IMR-90 (cell line): Measurements from ENCODE around the gene CSTB. TPM values are rescaled to one million over a fixed set of nuclear protein-coding genes. Genes with fewer than 3 reads are reported as not detected.
A peak's percentile ranks its signal among the peaks of the same experiment; 100 is the strongest.

Experiments
- ATAC-seq: fragments of 200-7000 bp; cut with Tn5 transposase; 2 replicates; pipeline ENCODE4 v1.9.1; 2020; ENCODE audit warnings: low read depth, mild to moderate bottlenecking, moderate library complexity
- BruUV-seq: library from RNA; stranded (reverse); fragments of 400-500 nt; replicated peaks from 2 replicates; lab custom pipeline; 2021; lab: Mats Ljungman, UMichigan
- CTCF ChIA-PET: fragments of 300-600 bp; formaldehyde crosslinking; extraction: SDS; loops from one replicate; lab custom pipeline; 2021; ENCODE audit warnings: antibody characterized with exemption; lab: Yijun Ruan, JAX
- POLR2A ChIA-PET: fragments of 300-600 bp; sonication (Branson Sonifier 250); formaldehyde crosslinking; loops from one replicate; lab custom pipeline; 2022; ENCODE audit warnings: antibody characterized with exemption; ENCODE audit not compliant: unreplicated experiment; lab: Charles Lee
- DNase-seq: peaks from one replicate; pipeline ENCODE4 v3.0.0; 2013
- H2AFZ ChIP-seq: replicated peaks from 2 replicates; pipeline ENCODE3; 2013; ENCODE audit warnings: low read length, mild to moderate bottlenecking; ENCODE audit not compliant: poor library complexity
- H2AK5ac ChIP-seq: 2 replicates; pipeline ENCODE4 v1.6.1; 2013; ENCODE audit warnings: low read depth, low read length, inconsistent platforms
- H2AK9ac ChIP-seq: replicated peaks from 2 replicates; pipeline ENCODE3; 2013; ENCODE audit warnings: mild to moderate bottlenecking, low read depth, low read length, moderate library complexity; ENCODE audit not compliant: poor library complexity
- H2BK120ac ChIP-seq: 2 replicates; pipeline ENCODE4 v1.6.1; 2013; ENCODE audit warnings: low read depth, low read length, inconsistent platforms
- H2BK15ac ChIP-seq: 3 replicates; pipeline ENCODE4 v1.6.1; 2013; ENCODE audit warnings: low read depth, low read length, inconsistent platforms
- H2BK20ac ChIP-seq: 2 replicates; pipeline ENCODE4 v1.6.1; 2013; ENCODE audit warnings: low read depth, mild to moderate bottlenecking, inconsistent platforms, low read length, moderate library complexity
- H2BK5ac ChIP-seq: 2 replicates; pipeline ENCODE4 v1.6.1; 2013; ENCODE audit warnings: mild to moderate bottlenecking, low read depth, low read length, inconsistent platforms; ENCODE audit not compliant: poor library complexity, severe bottlenecking
- H3K14ac ChIP-seq: replicated peaks from 2 replicates; pipeline ENCODE4 v1.6.1; 2013; ENCODE audit warnings: low read depth, low read length, inconsistent platforms
- H3K18ac ChIP-seq: 2 replicates; pipeline ENCODE4 v1.6.1; 2013; ENCODE audit warnings: low read depth, low read length, control low read depth
- H3K23ac ChIP-seq: 2 replicates; pipeline ENCODE4 v1.6.1; 2013; ENCODE audit warnings: low read depth, low read length, inconsistent platforms
- H3K27ac ChIP-seq: 2 replicates; pipeline ENCODE4 v1.5.1; 2013; ENCODE audit warnings: mild to moderate bottlenecking, control low read depth, low read length; ENCODE audit not compliant: insufficient read depth
- H3K27me3 ChIP-seq: 2 replicates; pipeline ENCODE4 v1.6.1; 2013; ENCODE audit warnings: low read length; ENCODE audit not compliant: control insufficient read depth, insufficient read depth
- H3K36me3 ChIP-seq: 2 replicates; pipeline ENCODE4 v1.6.1; 2013; ENCODE audit warnings: low read length, mixed read lengths; ENCODE audit not compliant: control insufficient read depth, insufficient read depth
- H3K4ac ChIP-seq: 2 replicates; pipeline ENCODE4 v1.6.1; 2013; ENCODE audit warnings: low read depth, low read length, inconsistent platforms
- H3K4me1 ChIP-seq: 2 replicates; pipeline ENCODE4 v1.6.1; 2013; ENCODE audit warnings: low read length, mixed read lengths; ENCODE audit not compliant: control insufficient read depth, insufficient read depth
- H3K4me2 ChIP-seq: 2 replicates; pipeline ENCODE4 v1.6.1; 2013; ENCODE audit warnings: low read depth, mild to moderate bottlenecking, control low read depth, low read length, moderate library complexity
- H3K4me3 ChIP-seq: 2 replicates; pipeline ENCODE4 v1.5.1; 2013; ENCODE audit warnings: low read depth, mild to moderate bottlenecking, control low read depth, low read length, moderate library complexity; ENCODE audit not compliant: insufficient read depth
- H3K56ac ChIP-seq: 2 replicates; pipeline ENCODE4 v1.6.1; 2013; ENCODE audit warnings: low read length, inconsistent platforms; ENCODE audit not compliant: insufficient read depth; ENCODE audit errors: extremely low read depth
- H3K79me1 ChIP-seq, 2 experiments: 2 replicates each; pipeline ENCODE4 v1.6.1; 2013; ENCODE audit warnings: low read length in 2 of 2, inconsistent platforms in 1 of 2, low read depth in 1 of 2
- H3K9ac ChIP-seq: 2 replicates; pipeline ENCODE4 v1.6.1; 2013; ENCODE audit warnings: low read depth, low read length, control low read depth
- H3K9me1 ChIP-seq: 2 replicates; pipeline ENCODE4 v1.6.1; 2013; ENCODE audit warnings: low read length, inconsistent platforms; ENCODE audit not compliant: insufficient read depth
- H3K9me3 ChIP-seq: 2 replicates; pipeline ENCODE4 v1.6.1; 2013; ENCODE audit warnings: low read length; ENCODE audit not compliant: control insufficient read depth, insufficient read depth
- H4K20me1 ChIP-seq: 2 replicates; pipeline ENCODE4 v1.6.1; 2013; ENCODE audit warnings: low read length, inconsistent platforms; ENCODE audit not compliant: insufficient read depth
- H4K5ac ChIP-seq: 2 replicates; pipeline ENCODE4 v1.6.1; 2013; ENCODE audit warnings: mild to moderate bottlenecking, low read depth, low read length, control low read depth
- H4K8ac ChIP-seq, 2 experiments: 2 replicates each; pipeline ENCODE4 v1.6.1; 2013; ENCODE audit warnings: low read depth in 2 of 2, low read length in 2 of 2, control low read depth in 1 of 2, inconsistent platforms in 1 of 2
- H4K91ac ChIP-seq: 2 replicates; pipeline ENCODE4 v1.6.1; 2013; ENCODE audit warnings: low read depth, low read length, inconsistent platforms; ENCODE audit not compliant: insufficient read depth
- BHLHE40 ChIP-seq: fragments of 150-350 bp; IDR thresholded peaks from 2 replicates; pipeline ENCODE4 v1.6.1; 2016; ENCODE audit warnings: mild to moderate bottlenecking, low read depth, low read length
- CTCF ChIP-seq: conservative IDR thresholded peaks from 2 replicates; pipeline ENCODE4 v1.5.1; 2012; ENCODE audit warnings: mild to moderate bottlenecking, low read depth, low read length, improper control_type of control experiment
- ELK1 ChIP-seq: fragments of 150-350 bp; IDR thresholded peaks from 2 replicates; pipeline ENCODE4 v1.6.1; 2016; ENCODE audit warnings: low read depth, mild to moderate bottlenecking, low read length, moderate library complexity, borderline replicate concordance
- FOS ChIP-seq: fragments of 150-350 bp; IDR thresholded peaks from 2 replicates; pipeline ENCODE4 v1.6.1; 2016; ENCODE audit warnings: low read depth, low read length
- MAFK ChIP-seq: IDR thresholded peaks from 2 replicates; pipeline ENCODE4 v1.6.1; 2012; ENCODE audit warnings: low read depth, low read length, improper control_type of control experiment
- MAZ ChIP-seq: IDR thresholded peaks from 2 replicates; pipeline ENCODE4 v1.6.1; 2012; ENCODE audit warnings: low read depth, mild to moderate bottlenecking, low read length, improper control_type of control experiment, moderate library complexity, borderline replicate concordance
- MXI1 ChIP-seq: IDR thresholded peaks from 2 replicates; pipeline ENCODE4 v1.6.1; 2012; ENCODE audit warnings: low read depth, mild to moderate bottlenecking, low read length, moderate library complexity, borderline replicate concordance
- POLR2A ChIP-seq: IDR thresholded peaks from 2 replicates; pipeline ENCODE4 v1.6.1; 2012; ENCODE audit warnings: mild to moderate bottlenecking, low read depth, low read length
- RAD21 ChIP-seq: IDR thresholded peaks from 2 replicates; pipeline ENCODE4 v1.6.1; 2012; ENCODE audit warnings: low read length, improper control_type of control experiment
- SMC3 ChIP-seq: fragments of 150-350 bp; IDR thresholded peaks from 2 replicates; pipeline ENCODE4 v1.6.1; 2016; ENCODE audit warnings: low read depth, mild to moderate bottlenecking, antibody characterized with exemption, low read length, moderate library complexity
- USF2 ChIP-seq: fragments of 150-350 bp; IDR thresholded peaks from 2 replicates; pipeline ENCODE4 v1.6.1; 2017; ENCODE audit warnings: mild to moderate bottlenecking, antibody characterized with exemption, low read length, low read depth
- WGBS, 2 experiments: methylation state at CpG; one replicate each; pipeline versions ENCODE4 v1.1.5 to v1.1.7; 2013; ENCODE audit warnings: missing lambda C conversion rate in 2 of 2; ENCODE audit not compliant: insufficient read length in 1 of 2; ENCODE audit errors: extremely low coverage in 2 of 2; 5-methylcytosine and 5-hydroxymethylcytosine counted together
- dilution Hi-C: fragments of 300-500 bp; cut with HindIII; formaldehyde crosslinking; loops from one replicate; pipeline ENCODE4 v1.14.3; 2018; ENCODE audit warnings: low sequenced_read_pairs; ENCODE audit not compliant: unreplicated experiment
- in situ Hi-C: fragments of 300-500 bp; cut with MboI; formaldehyde crosslinking; loops from 3 replicates; pipeline ENCODE4 v1.14.3; 2019; ENCODE audit warnings: low sequenced_read_pairs, inconsistent platforms, mixed read lengths
- intact Hi-C: fragments of 100-400 bp; cut with micrococcal nuclease; formaldehyde crosslinking; loops from 2 replicates; pipeline ENCODE4 v1.10.0; 2022
- polyA plus RNA-seq, 3 experiments: library from polyadenylated mRNA; depleted of rRNA; stranded (reverse); fragments of >200 nt; gene quantifications; 2 replicates each; pipeline ENCODE4 v1.2.3, GENCODE V29; 2012; ENCODE audit warnings: low replicate concordance in 1 of 3
- total RNA-seq: library from RNA; depleted of rRNA; stranded (reverse); fragments of >200 nt; gene quantifications from 2 replicates; pipeline ENCODE4 v1.2.3, GENCODE V29; 2012

CSTB gene
- total and polyA plus RNA-seq, 2 of the 4 experiments (the other 2 are of a cell fraction): 6.1 to 71.7 TPM

- Histone ChIP-seq H2BK20ac (no peak overlapping the region), H2AK9ac (peak overlapping the region; percentile 97), H3K14ac (peak overlapping the region; percentile 68; the same call in 1 of the 2 replicates), H3K36me3 (peaks cover 36% of the 10 kb centered on the region), H3K27me3 (no peaks in the 10 kb centered on the region), H3K79me1 (peaks cover 23 to 50% of the 10 kb centered on the region in 2 experiments), H3K4me1 (peaks cover 4% of the 10 kb centered on the region), H3K56ac (peak overlapping the region; percentile 66), H3K4ac (peak overlapping the region; percentile 87), H4K8ac (peak overlapping the region; percentile 31 to 91; a peak in 2 of 4 replicates), H2AK5ac (peak overlapping the region; percentile 90), H2BK15ac (no peak overlapping the region), H4K5ac (peak overlapping the region; percentile 17; the same call in 1 of the 2 replicates), H3K4me2 (peak overlapping the region; percentile 98), H3K27ac (peak overlapping the region; percentile 56), H4K91ac (peak overlapping the region; percentile 39; the same call in 1 of the 2 replicates), H2BK5ac (no peak overlapping the region), H4K20me1 (peaks cover 10% of the 10 kb centered on the region; the same call in 1 of the 2 replicates), H3K9me3 (no peaks in the 10 kb centered on the region), H3K9me1 (peaks cover 21% of the 10 kb centered on the region), H3K9ac (peak overlapping the region; percentile 86), H3K18ac (no peak overlapping the region), H3K4me3 (peak overlapping the region; percentile 89), H2BK120ac (no peak overlapping the region), H3K23ac (peak overlapping the region; percentile 68), H2AFZ (peak overlapping the region; percentile 98)
- DNase-seq (no peak), ATAC-seq (no peak)
- intact Hi-C loops: no loop called here
- in situ Hi-C loops: no loop called here
- ChIA-PET POLR2A (interaction anchor here (0.5 kb wide), 1 partner anchor 49 kb away, joined by 3 read pairs; no protein-coding TSS in a partner anchor), CTCF (no interaction called here)
- 21% methylated on average over 7 of the region's 13 CpGs; no CpG with 5 or more reads in 1 of the 2 experiments for WGBS, 2 experiments
- no TSS peak for BruUV-seq
- TF ChIP-seq POLR2A: no peak
- no peak for TF ChIP-seq USF2
- TF ChIP-seq SMC3: no peak
- no peak for TF ChIP-seq BHLHE40
- TF ChIP-seq MAZ: no peak
- no peak for TF ChIP-seq MXI1
- no peak for TF ChIP-seq MAFK
- no peak for TF ChIP-seq RAD21
- TF ChIP-seq CTCF: no peak
- no peak for TF ChIP-seq FOS
- no peak for TF ChIP-seq ELK1
- dilution Hi-C loops: no loop called here
Observed at GRCh38 chr21:43790010-43790524, 14.0 kb upstream of the CSTB start.
